PFSK-1 (cell line): Measurements from ENCODE around the gene SORBS1.

Source experiments
- FOXP2 ChIP-seq: optimal IDR thresholded peaks from 2 replicates; pipeline ENCODE3; 2011; ENCODE audit warnings: borderline replicate concordance, control low read depth, inconsistent platforms; ENCODE audit not compliant: insufficient read depth; ENCODE audit errors: extremely low read length, extremely low read depth
- POLR2AphosphoS5 ChIP-seq: IDR thresholded peaks from 2 replicates; pipeline ENCODE4 v1.6.1; 2012; ENCODE audit warnings: low read depth, mild to moderate bottlenecking, control low read depth, low read length, moderate library complexity
- REST ChIP-seq, 2 experiments: IDR thresholded peaks; 2 replicates each; pipeline versions ENCODE4 v1.6.1 to v1.8.0; 2011 to 2012; ENCODE audit warnings: low read depth in 2 of 2, low read length in 2 of 2, control low read depth in 1 of 2, inconsistent platforms in 1 of 2, mild to moderate bottlenecking in 1 of 2, moderate library complexity in 1 of 2; ENCODE audit not compliant: insufficient read depth in 1 of 2
- SIN3A ChIP-seq: IDR thresholded peaks from 2 replicates; pipeline ENCODE4 v1.6.1; 2012; ENCODE audit warnings: mild to moderate bottlenecking, low read length, moderate library complexity, borderline replicate concordance; ENCODE audit not compliant: insufficient read depth
- TAF1 ChIP-seq: IDR thresholded peaks from 2 replicates; pipeline ENCODE4 v1.6.1; 2012; ENCODE audit warnings: low read length, control low read depth, borderline replicate concordance; ENCODE audit not compliant: insufficient read depth

SORBS1 gene

GRCh38 chr10:95304463-95304862 lies 256.7 kb downstream of the SORBS1 start:
- no peak for TF ChIP-seq SIN3A
- TF ChIP-seq REST (IDR thresholded peaks at IDR 0.05; ENCODE audit: insufficient read depth in 1 of 2, low read depth in 2 of 2, low read length in 2 of 2): no peak
- no peak for TF ChIP-seq TAF1
- TF ChIP-seq POLR2AphosphoS5: no peak
- no peak for TF ChIP-seq FOXP2

- TF ChIP-seq FOXP2 (no peak), REST (IDR thresholded peaks at IDR 0.05; ENCODE audit: insufficient read depth in 1 of 2, low read depth in 2 of 2, low read length in 2 of 2) (no peak), TAF1 (no peak), SIN3A (no peak), POLR2AphosphoS5 (no peak)
These were observed 257.2 kb downstream of the SORBS1 start for GRCh38 chr10:95303950-95304349.

- TF ChIP-seq POLR2AphosphoS5: no peak
- no peak for TF ChIP-seq REST (IDR thresholded peaks at IDR 0.05; ENCODE audit: insufficient read depth in 1 of 2, low read depth in 2 of 2, low read length in 2 of 2)
- no peak for TF ChIP-seq FOXP2
- no peak for TF ChIP-seq SIN3A
- TF ChIP-seq TAF1: no peak
These were observed 257.6 kb downstream of the SORBS1 start for GRCh38 chr10:95303535-95303934.

- TF ChIP-seq SIN3A (no peak), TAF1 (no peak), POLR2AphosphoS5 (no peak), FOXP2 (no peak), REST (IDR thresholded peaks at IDR 0.05; ENCODE audit: insufficient read depth in 1 of 2, low read depth in 2 of 2, low read length in 2 of 2) (no peak)
These were observed 261.1 kb downstream of the SORBS1 start for GRCh38 chr10:95300022-95300539.

GRCh38 chr10:95297402-95297801 lies 263.8 kb downstream of the SORBS1 start:
- no peak for TF ChIP-seq SIN3A
- no peak for TF ChIP-seq POLR2AphosphoS5
- no peak for TF ChIP-seq FOXP2
- TF ChIP-seq TAF1: no peak
- no peak for TF ChIP-seq REST (IDR thresholded peaks at IDR 0.05; ENCODE audit: insufficient read depth in 1 of 2, low read depth in 2 of 2, low read length in 2 of 2)
